HCT116 (cell line): ENCODE measurements around the gene PPIF. TPM values are rescaled to one million over a fixed set of nuclear protein-coding genes. Genes with fewer than 3 reads are reported as not detected.

Source experiments
- ATAC-seq: fragments of 200-7000 bp; cut with Tn5 transposase; 2 replicates; pipeline ENCODE4 v1.9.1; 2020; ENCODE audit warnings: mild to moderate bottlenecking, moderate library complexity
- BruUV-seq: library from RNA; stranded (reverse); fragments of 400-500 nt; replicated peaks from 2 replicates; lab custom pipeline; 2021; lab: Mats Ljungman, UMichigan
- CTCF ChIA-PET: fragments of 300-600 bp; sonication (Branson Sonifier 250); formaldehyde crosslinking; loops from one replicate; lab custom pipeline; 2021; ENCODE audit warnings: antibody characterized with exemption; lab: Charles Lee
- POLR2A ChIA-PET: fragments of 300-600, 350-600 bp; sonication (Branson Sonifier 250); formaldehyde crosslinking; loops from one replicate; lab custom pipeline; 2021; ENCODE audit warnings: antibody characterized with exemption; lab: Charles Lee
- RAD21 ChIA-PET, 2 experiments: fragments of 300-600 bp; sonication (Branson Sonifier 250); formaldehyde crosslinking; loops; one replicate each; lab custom pipeline; 2023; ENCODE audit warnings: low total read pairs in 2 of 2; ENCODE audit not compliant: uncharacterized antibody in 2 of 2, unreplicated experiment in 2 of 2, low non-redundant PET in 1 of 2; lab: Charles Lee
- DNase-seq: peaks from one replicate; pipeline ENCODE4 v3.0.0-alpha.2; 2010; ENCODE audit warnings: low read depth, low spot score
- H2AFZ ChIP-seq: fragments of 200-600 bp; shearing (Covaris generic), sonication (generic); 2 replicates; pipeline ENCODE4 v1.6.1; 2017; ENCODE audit warnings: low read depth, mixed run types, mixed read lengths, antibody characterized with exemption, low read length; ENCODE audit not compliant: poor library complexity, severe bottlenecking
- H3K27ac ChIP-seq: 2 replicates; pipeline ENCODE4 v1.5.1; 2012; ENCODE audit warnings: low read depth, low read length
- H3K27me3 ChIP-seq: fragments of 200-600 bp; sonication (generic); 2 replicates; pipeline ENCODE4 v1.6.1; 2016; ENCODE audit warnings: mixed run types, low read length, mixed read lengths; ENCODE audit not compliant: insufficient read depth
- H3K36me3 ChIP-seq, 2 experiments: fragments of 200-500 bp in 1 of 2; fragments of 200-600 bp in 1 of 2; sonication (Bioruptor generic) in 1 of 2; sonication (generic) in 1 of 2; 2 replicates each; pipeline versions ENCODE4 v1.5.1 to v1.6.1; 2014 to 2016; ENCODE audit warnings: low read length in 2 of 2, inconsistent platforms in 1 of 2, mixed read lengths in 1 of 2, mixed run types in 1 of 2; ENCODE audit not compliant: insufficient read depth in 2 of 2, control insufficient read depth in 1 of 2
- H3K4me1 ChIP-seq, 2 experiments: fragments of 200-600 bp in 1 of 2; sonication (generic) in 1 of 2; 2 replicates each; pipeline versions ENCODE4 v1.5.1 to v1.6.1; 2012 to 2017; ENCODE audit warnings: low read length in 2 of 2, inconsistent platforms in 1 of 2, mild to moderate bottlenecking in 1 of 2, mixed read lengths in 1 of 2, mixed run types in 1 of 2, moderate library complexity in 1 of 2; ENCODE audit not compliant: insufficient read depth in 2 of 2, control insufficient read depth in 1 of 2
- H3K4me2 ChIP-seq: fragments of 200-600 bp; sonication (generic); 2 replicates; pipeline ENCODE4 v1.6.1; 2017; ENCODE audit warnings: mixed run types, low read length, mixed read lengths
- H3K4me3 ChIP-seq, 2 experiments: fragments of 200-600 bp in 1 of 2; sonication (generic) in 1 of 2; replicated peaks in 1 of 2; 2 replicates each; pipeline ENCODE4 v1.5.1; 2011 to 2016; ENCODE audit warnings: low read length in 2 of 2, control low read depth in 1 of 2, low read depth in 1 of 2, mild to moderate bottlenecking in 1 of 2, mixed read lengths in 1 of 2, mixed run types in 1 of 2
- H3K79me2 ChIP-seq: fragments of 200-600 bp; sonication (generic); 2 replicates; pipeline ENCODE4 v1.6.1; 2017; ENCODE audit warnings: mild to moderate bottlenecking, mixed run types, low read length, moderate library complexity, mixed read lengths; ENCODE audit not compliant: insufficient read depth
- H3K9ac ChIP-seq: fragments of 200-600 bp; sonication (generic); 2 replicates; pipeline ENCODE4 v1.6.1; 2016; ENCODE audit warnings: low read length, mixed read lengths
- H3K9me2 ChIP-seq: fragments of 200-600 bp; sonication (generic), shearing (Covaris generic); 2 replicates; pipeline ENCODE4 v1.6.1; 2017; ENCODE audit warnings: mixed run types, mild to moderate bottlenecking, moderate library complexity; ENCODE audit not compliant: insufficient read depth
- H3K9me3 ChIP-seq, 2 experiments: fragments of 200-500 bp in 1 of 2; fragments of 200-600 bp in 1 of 2; sonication (Bioruptor generic) in 1 of 2; sonication (generic) in 1 of 2; 2 replicates each; pipeline ENCODE4 v1.6.1; 2014 to 2017; ENCODE audit warnings: low read length in 2 of 2, mixed read lengths in 2 of 2, inconsistent platforms in 1 of 2, low read depth in 1 of 2, mild to moderate bottlenecking in 1 of 2, mixed run types in 1 of 2, moderate library complexity in 1 of 2; ENCODE audit not compliant: control insufficient read depth in 1 of 2, insufficient read depth in 1 of 2
- H4K20me1 ChIP-seq: fragments of 200-600 bp; sonication (generic), shearing (Covaris generic); 2 replicates; pipeline ENCODE4 v1.6.1; 2017; ENCODE audit warnings: mixed run types, mild to moderate bottlenecking, moderate library complexity; ENCODE audit not compliant: insufficient read depth
- EGR1 ChIP-seq: IDR thresholded peaks from 2 replicates; pipeline ENCODE4 v1.6.1; 2012; ENCODE audit warnings: low read depth
- ELF1 ChIP-seq: IDR thresholded peaks from 2 replicates; pipeline ENCODE4 v1.6.1; 2012; ENCODE audit warnings: low read depth, borderline replicate concordance
- EZH2 ChIP-seq: fragments of 200-600 bp; sonication (generic); IDR thresholded peaks from 2 replicates; pipeline ENCODE4 v1.6.1; 2017; ENCODE audit warnings: antibody characterized with exemption, mixed run types
- EZH2phosphoT487 ChIP-seq: fragments of 200-600 bp; IDR thresholded peaks from 2 replicates; pipeline ENCODE4 v1.6.1; 2018; ENCODE audit warnings: antibody characterized with exemption, borderline replicate concordance
- JUND ChIP-seq: IDR thresholded peaks from 2 replicates; pipeline ENCODE4 v1.6.1; 2012
- POLR2A ChIP-seq: IDR thresholded peaks from 2 replicates; pipeline ENCODE4 v1.7.0; 2011; ENCODE audit warnings: borderline replicate concordance; ENCODE audit not compliant: insufficient read depth, insufficient read length; ENCODE audit errors: extremely low read depth
- RAD21 ChIP-seq: IDR thresholded peaks from 2 replicates; pipeline ENCODE4 v1.6.1; 2012; ENCODE audit warnings: low read depth, mild to moderate bottlenecking
- SIN3A ChIP-seq: IDR thresholded peaks from 2 replicates; pipeline ENCODE4 v1.6.1; 2012; ENCODE audit warnings: low read depth
- SP1 ChIP-seq: IDR thresholded peaks from 2 replicates; pipeline ENCODE4 v1.6.1; 2012; ENCODE audit warnings: low read depth
- SRF ChIP-seq: IDR thresholded peaks from 2 replicates; pipeline ENCODE4 v1.6.1; 2012; ENCODE audit warnings: low read depth
- TCF7L2 ChIP-seq: IDR thresholded peaks from 2 replicates; pipeline ENCODE4 v1.7.0; 2011; ENCODE audit warnings: borderline replicate concordance, inconsistent platforms; ENCODE audit not compliant: insufficient read depth, insufficient read length; ENCODE audit errors: extremely low read depth
- ZFX ChIP-seq: fragments of 450-650 bp; IDR thresholded peaks from 2 replicates; pipeline ENCODE4 v1.6.1; 2017
- ZNF274 ChIP-seq: fragments of 200-500 bp; sonication (Bioruptor generic); IDR thresholded peaks from 2 replicates; pipeline ENCODE4 v1.6.1; 2014; ENCODE audit warnings: mild to moderate bottlenecking, low read depth, low read length, inconsistent platforms
- intact Hi-C: fragments of 100-400 bp; cut with micrococcal nuclease; formaldehyde crosslinking; loops from 2 replicates; pipeline ENCODE4 v1.10.0; 2022
- total RNA-seq: library from RNA; stranded (reverse); gene quantifications from one replicate; pipeline ENCODE4 v1.2.1, GENCODE V29; 2021; ENCODE audit not compliant: unreplicated experiment
- TF ChIP-seq, protein P1 (sequence below): IDR thresholded peaks from 2 replicates; pipeline ENCODE4 v1.6.1; 2012
- TF ChIP-seq, protein P2 (sequence below): IDR thresholded peaks from 2 replicates; pipeline ENCODE4 v1.6.1; 2011; ENCODE audit warnings: mild to moderate bottlenecking, low read length, moderate library complexity; ENCODE audit not compliant: insufficient replicate concordance; ENCODE audit errors: extremely low read depth

The PPIF gene
- total RNA-seq, 1 experiment from 2014 or later, result 85.0 TPM

- ChIA-PET RAD21 (no interaction called here), POLR2A (no interaction called here), CTCF (no interaction called here)
- TF ChIP-seq ZFX, result no peak
- no peak for TF ChIP-seq ELF1
- TF ChIP-seq RAD21, result no peak
- no peak for TF ChIP-seq SP1
- TF ChIP-seq, protein P1, sequence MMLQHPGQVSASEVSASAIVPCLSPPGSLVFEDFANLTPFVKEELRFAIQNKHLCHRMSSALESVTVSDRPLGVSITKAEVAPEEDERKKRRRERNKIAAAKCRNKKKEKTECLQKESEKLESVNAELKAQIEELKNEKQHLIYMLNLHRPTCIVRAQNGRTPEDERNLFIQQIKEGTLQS, result no peak
- TF ChIP-seq EZH2, result no peak
- TF ChIP-seq SRF, result no peak
- TF ChIP-seq JUND, result no peak
- TF ChIP-seq POLR2A, result no peak
- TF ChIP-seq, protein P2, sequence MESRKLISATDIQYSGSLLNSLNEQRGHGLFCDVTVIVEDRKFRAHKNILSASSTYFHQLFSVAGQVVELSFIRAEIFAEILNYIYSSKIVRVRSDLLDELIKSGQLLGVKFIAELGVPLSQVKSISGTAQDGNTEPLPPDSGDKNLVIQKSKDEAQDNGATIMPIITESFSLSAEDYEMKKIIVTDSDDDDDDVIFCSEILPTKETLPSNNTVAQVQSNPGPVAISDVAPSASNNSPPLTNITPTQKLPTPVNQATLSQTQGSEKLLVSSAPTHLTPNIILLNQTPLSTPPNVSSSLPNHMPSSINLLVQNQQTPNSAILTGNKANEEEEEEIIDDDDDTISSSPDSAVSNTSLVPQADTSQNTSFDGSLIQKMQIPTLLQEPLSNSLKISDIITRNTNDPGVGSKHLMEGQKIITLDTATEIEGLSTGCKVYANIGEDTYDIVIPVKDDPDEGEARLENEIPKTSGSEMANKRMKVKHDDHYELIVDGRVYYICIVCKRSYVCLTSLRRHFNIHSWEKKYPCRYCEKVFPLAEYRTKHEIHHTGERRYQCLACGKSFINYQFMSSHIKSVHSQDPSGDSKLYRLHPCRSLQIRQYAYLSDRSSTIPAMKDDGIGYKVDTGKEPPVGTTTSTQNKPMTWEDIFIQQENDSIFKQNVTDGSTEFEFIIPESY, result no peak
- no peak for TF ChIP-seq ZNF274
- no peak for TF ChIP-seq EZH2phosphoT487
- TF ChIP-seq TCF7L2, result no peak
- TF ChIP-seq SIN3A, result no peak
- no peak for TF ChIP-seq EGR1
- Histone ChIP-seq H4K20me1 (peaks cover 5% of the 10 kb centered on the region; the same call in 1 of the 2 replicates), H3K9ac (no peak overlapping the region), H3K4me2 (no peak overlapping the region), H3K9me3 (no peaks in the 10 kb centered on the region), H3K79me2 (peaks cover 52% of the 10 kb centered on the region), H3K4me3 (no peak overlapping the region), H2AFZ (no peak overlapping the region), H3K27me3 (no peaks in the 10 kb centered on the region), H3K36me3 (peaks cover 38 to 66% of the 10 kb centered on the region in 2 experiments), H3K9me2 (no peaks in the 10 kb centered on the region), H3K27ac (no peak overlapping the region), H3K4me1 (peaks cover 0 to 8% of the 10 kb centered on the region in 2 experiments; a peak in 2 of 4 replicates)
- ATAC-seq (no peak), DNase-seq (no peak)
- intact Hi-C loops, result no loop called here
- no TSS peak for BruUV-seq
Observed at GRCh38 chr10:79353726-79354125, 6.5 kb downstream of the PPIF start.
